Right cardiac atrium (tissue), 5 donors: ENCODE data around the gene MEIKIN. TPM values are rescaled to one million over a fixed set of nuclear protein-coding genes. Genes with fewer than 3 reads are reported as not detected.
A peak's percentile ranks its signal among the peaks of the same experiment; 100 is the strongest.
"Not testable (repeated sequence)": the region's sequence is repeated elsewhere in the genome, so short reads cannot be mapped to it uniquely, and the experiment has no call there.

Experiments
- ATAC-seq, 2 donors: fragments of 200-7000 bp; cut with Tn5 transposase; one replicate each; pipeline versions ENCODE4 v1.8.0 to v1.9.1; 2020; ENCODE audit warnings: moderate library complexity in 2 of 2, mild to moderate bottlenecking in 1 of 2
- DNase-seq, 3 donors: peaks; one replicate each; pipeline ENCODE4 v3.0.0-alpha.2; 2020
- H3K27ac ChIP-seq: one replicate; pipeline ENCODE4 v1.5.1; 2013; ENCODE audit warnings: mild to moderate bottlenecking, low read length, control low read depth, moderate library complexity
- H3K27me3 ChIP-seq: one replicate; pipeline ENCODE4 v1.6.1; 2013; ENCODE audit not compliant: control insufficient read depth, insufficient read depth
- H3K4me1 ChIP-seq: one replicate; pipeline ENCODE4 v1.6.1; 2013; ENCODE audit warnings: low read length; ENCODE audit not compliant: control insufficient read depth, insufficient read depth
- H3K4me3 ChIP-seq: one replicate; pipeline ENCODE4 v1.5.1; 2013; ENCODE audit warnings: low read length, control low read depth
- H3K9me3 ChIP-seq: one replicate; pipeline ENCODE4 v1.6.1; 2013; ENCODE audit warnings: low read length; ENCODE audit not compliant: control insufficient read depth
- WGBS: extraction: QIAGEN DNeasy Blood & Tissue Kit; methylation state at CpG from one replicate; pipeline ENCODE4 v1.1.7; 2013; 5-methylcytosine and 5-hydroxymethylcytosine counted together
- intact Hi-C, 4 donors: fragments of 100-400 bp; cut with DNase I; formaldehyde crosslinking; loops; one replicate each; pipeline versions ENCODE4 v1.11.0 to v1.14.0; 2022 to 2023
- polyA plus RNA-seq: library from polyadenylated mRNA; stranded (reverse); fragments of 200-250 nt; gene quantifications from one replicate; pipeline ENCODE4 v1.2.3, GENCODE V29; 2013
- total RNA-seq, 4 donors: library from RNA; stranded (reverse); fragmentation: NEBNext Ultra II Directional; extraction: Animal tissue kit (Norgen Biotek cat#: 25700); gene quantifications; one replicate each; pipeline ENCODE4 v1.2.1, GENCODE V29; 2021
- donor health status: healthy with polysubstance abuse.
- donor health status: DM: no; HTN: yes; CAD: no.
- donor health status: DM: no; HTN: no; CAD: no.
- donor health status: DM: no; HTN: yes; CAD: no; lungs with severe emphysema.
- donor health status: DM: yes; HTN: yes; CAD: no.

The MEIKIN gene
- total and polyA plus RNA-seq, 5 donors = 0.20 TPM; not detected in 3

DNA sequence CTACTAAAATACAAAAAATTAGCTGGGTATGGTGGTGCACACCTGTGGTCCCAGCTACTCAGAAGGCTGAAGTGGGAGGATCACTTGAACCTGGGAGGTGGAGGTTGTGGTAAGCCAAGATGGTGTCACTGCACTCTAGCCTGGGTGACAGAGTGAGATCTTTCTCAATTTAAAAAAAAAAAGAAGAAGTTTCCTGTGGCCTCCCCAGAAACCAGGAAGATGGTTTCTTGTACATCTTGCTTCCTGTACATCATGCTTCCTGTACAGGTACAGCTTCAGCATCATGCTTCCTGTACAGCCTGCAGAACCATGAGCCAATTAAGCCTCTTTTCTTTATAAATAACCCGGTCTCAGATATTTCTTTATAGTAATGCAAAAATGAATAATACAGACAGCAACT lies 43.2 kb downstream of the MEIKIN start:
- intact Hi-C loops, H3K27ac ChIP-seq, H3K27me3 ChIP-seq, ATAC-seq, H3K4me1 ChIP-seq, H3K9me3 ChIP-seq, H3K4me3 ChIP-seq, DNase-seq: not testable (repeated sequence)
- WGBS = 75% methylated on average over 1 of the region's 1 CpG

DNA sequence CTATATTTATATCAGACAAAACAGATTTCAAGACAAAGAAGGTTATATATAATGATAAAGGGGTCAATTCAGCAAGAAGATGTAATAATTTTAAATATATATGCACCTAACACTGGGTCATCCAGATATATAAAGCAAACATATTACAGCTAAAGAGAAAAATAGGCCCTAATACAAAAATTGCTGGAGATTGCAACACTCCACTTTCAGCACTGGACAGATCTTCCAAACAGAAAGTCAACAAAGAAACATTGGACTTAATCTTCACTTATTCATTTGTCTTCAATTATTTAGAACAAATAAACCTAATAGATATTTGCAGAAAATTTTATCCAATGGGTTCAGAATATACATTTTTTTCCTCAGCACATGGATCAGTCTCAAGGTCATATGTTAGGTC lies 45.8 kb downstream of the MEIKIN start:
- no peaks in the 10 kb centered on the region for H3K27me3 ChIP-seq
- ATAC-seq (no peak), DNase-seq (no peak)
- no peaks in the 10 kb centered on the region for H3K4me1 ChIP-seq
- H3K27ac ChIP-seq = no peak overlapping the region
- no peak overlapping the region for H3K4me3 ChIP-seq
- intact Hi-C loops = no loop called here
- no peaks in the 10 kb centered on the region for H3K9me3 ChIP-seq

DNA sequence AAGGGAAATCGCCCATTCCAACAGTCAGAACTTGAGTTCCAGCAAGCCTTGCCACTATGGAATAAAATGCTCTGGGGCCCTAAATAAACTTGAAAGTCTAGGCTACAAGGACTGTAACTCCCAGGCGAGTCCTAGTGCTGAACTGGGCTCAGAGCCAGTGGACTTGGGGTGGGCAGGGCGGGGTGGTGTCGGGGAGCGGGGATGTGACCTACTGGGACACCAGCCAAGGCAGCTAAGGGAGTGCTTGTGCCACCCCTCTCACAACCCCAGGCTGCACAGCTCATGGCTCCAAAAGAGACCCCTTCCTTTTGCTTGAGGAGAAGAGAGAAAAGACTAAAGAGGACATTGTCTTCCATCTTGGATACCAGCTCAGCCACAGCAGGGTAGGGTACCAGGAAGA lies 61.5 kb downstream of the MEIKIN start:
- Histone ChIP-seq H3K4me1 (no peaks in the 10 kb centered on the region), H3K9me3 (no peaks in the 10 kb centered on the region), H3K27ac (no peak overlapping the region), H3K4me3 (no peak overlapping the region), H3K27me3 (no peaks in the 10 kb centered on the region)
- DNase-seq = peak in 1 of 3 donors; percentile 22
- intact Hi-C loops = no loop called here
- no peak for ATAC-seq
- WGBS = 47% methylated on average over 5 of the region's 5 CpGs

DNA sequence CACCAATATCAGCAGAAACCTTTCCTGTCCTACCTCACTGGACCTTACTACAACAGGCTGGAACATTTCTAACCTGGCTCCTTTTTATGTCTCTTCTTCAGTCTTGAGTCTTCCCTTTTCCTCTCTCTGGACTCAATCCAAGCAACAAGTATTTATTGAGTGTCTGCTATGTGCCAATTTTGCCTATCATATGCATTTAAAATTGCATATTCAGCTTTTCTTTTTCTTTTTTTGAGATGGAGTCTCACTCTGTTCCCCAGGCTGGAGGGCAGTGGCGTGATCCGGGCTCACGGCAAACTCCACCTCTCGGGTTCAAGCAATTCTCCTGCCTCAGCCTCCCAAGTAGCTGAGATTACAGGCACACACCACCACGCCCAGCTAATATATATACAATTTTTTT lies 65.8 kb downstream of the MEIKIN start:
- no peaks in the 10 kb centered on the region for H3K9me3 ChIP-seq
- no peak for ATAC-seq
- DNase-seq = no peak

DNA sequence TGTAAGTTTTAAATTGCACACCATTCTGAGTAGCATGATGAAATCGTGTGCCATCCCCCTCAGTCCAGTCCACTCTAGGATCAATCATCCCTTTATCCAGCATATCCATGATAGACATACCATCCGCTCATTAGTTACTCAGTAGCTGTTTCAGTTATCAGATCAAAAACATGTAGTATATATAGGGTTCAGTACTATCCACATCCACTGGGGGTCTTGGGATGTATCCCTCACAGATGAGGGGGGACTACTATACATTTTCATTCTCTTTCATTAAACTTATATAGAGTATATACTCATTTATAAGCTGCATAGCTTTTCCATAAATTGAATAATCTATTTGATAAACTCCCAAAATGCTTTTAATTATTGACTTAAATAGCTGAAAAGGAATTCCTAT lies 67.6 kb downstream of the MEIKIN start:
- 89% methylated on average over 2 of the region's 2 CpGs for WGBS
- H3K27me3 ChIP-seq = no peaks in the 10 kb centered on the region
- no peak for ATAC-seq

More for the DNA sequence above, 65.8 kb downstream of the MEIKIN start:
- no peak overlapping the region for H3K27ac ChIP-seq
- H3K4me3 ChIP-seq = no peak overlapping the region
- 89% methylated on average over 5 of the region's 5 CpGs for WGBS
- H3K27me3 ChIP-seq = no peaks in the 10 kb centered on the region
- H3K4me1 ChIP-seq = no peaks in the 10 kb centered on the region
- intact Hi-C loops = no loop called here

DNA sequence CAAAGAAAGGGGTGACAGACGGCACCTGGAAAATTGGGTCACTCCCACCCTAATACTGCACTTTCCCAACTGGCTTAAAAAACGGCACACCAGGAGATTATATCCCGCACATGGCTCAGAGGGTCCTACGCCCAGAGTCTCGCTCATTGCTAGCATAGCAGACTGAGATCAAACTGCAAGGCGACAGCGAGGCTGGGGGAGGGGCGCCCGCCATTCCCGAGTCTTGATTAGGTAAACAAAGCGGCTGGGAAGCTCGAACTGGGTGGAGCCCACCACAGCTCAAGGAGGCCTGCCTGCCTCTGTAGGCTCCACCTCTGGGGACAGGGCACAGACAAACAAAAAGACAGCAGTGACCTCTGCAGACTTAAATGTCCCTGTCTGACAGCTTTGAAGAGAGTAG lies 74.2 kb downstream of the MEIKIN start:
- H3K27ac ChIP-seq, H3K9me3 ChIP-seq, H3K4me3 ChIP-seq, DNase-seq, ATAC-seq, intact Hi-C loops, H3K4me1 ChIP-seq, H3K27me3 ChIP-seq: not testable (repeated sequence)
- 83% methylated on average over 12 of the region's 12 CpGs for WGBS

More for the DNA sequence above, 67.6 kb downstream of the MEIKIN start:
- no peak overlapping the region for H3K27ac ChIP-seq
- no peak overlapping the region for H3K4me3 ChIP-seq
- H3K4me1 ChIP-seq = no peaks in the 10 kb centered on the region
- no peaks in the 10 kb centered on the region for H3K9me3 ChIP-seq
- DNase-seq = no peak
- intact Hi-C loops = no loop called here

DNA sequence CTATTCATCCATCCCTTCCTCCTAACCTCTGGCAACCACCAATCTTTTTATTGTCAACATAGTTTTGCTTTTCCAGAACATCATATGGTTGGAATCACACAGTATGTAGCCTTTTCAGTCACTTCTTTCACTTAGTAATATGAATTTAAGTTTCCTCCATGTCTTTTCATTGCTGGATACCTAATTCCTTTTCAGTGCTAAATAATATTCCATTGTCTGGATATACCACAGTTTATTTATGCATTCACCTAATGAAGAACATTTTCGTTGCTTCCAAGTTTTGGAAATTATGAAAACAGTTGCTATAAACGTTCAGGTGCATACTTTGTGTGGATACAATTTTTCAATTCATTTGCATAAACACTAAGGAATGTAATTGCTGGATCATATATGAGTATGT lies 77.9 kb downstream of the MEIKIN start:
- Histone ChIP-seq H3K9me3 (peaks cover 7% of the 10 kb centered on the region), H3K4me1 (no peaks in the 10 kb centered on the region), H3K4me3 (no peak overlapping the region), H3K27me3 (no peaks in the 10 kb centered on the region), H3K27ac (no peak overlapping the region)
- 32% methylated on average over 2 of the region's 2 CpGs for WGBS
- intact Hi-C loops = no loop called here
- DNase-seq (no peak), ATAC-seq (no peak)

DNA sequence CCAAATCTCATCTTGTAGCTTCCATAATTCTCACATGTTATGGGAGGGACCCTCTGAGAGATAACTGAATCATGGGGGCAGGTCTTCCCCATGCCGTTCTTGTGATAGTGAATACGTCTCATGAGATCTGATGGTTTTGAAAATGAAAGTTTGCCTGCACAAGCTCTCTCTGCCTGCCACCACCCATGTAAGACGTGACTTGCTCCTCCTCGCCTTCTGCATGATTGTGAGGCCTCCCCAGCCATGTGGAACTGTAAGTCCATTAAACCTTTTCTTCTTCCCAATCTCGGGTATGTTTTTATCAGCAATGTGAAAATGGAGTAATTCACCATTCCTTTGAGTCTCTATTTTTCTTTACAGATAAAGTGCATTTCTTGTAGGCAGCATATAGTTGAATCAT lies 81.8 kb downstream of the MEIKIN start:
- WGBS = 82% methylated on average over 5 of the region's 5 CpGs
- H3K27me3 ChIP-seq = no peaks in the 10 kb centered on the region
- no peak overlapping the region for H3K4me3 ChIP-seq
- peaks cover 7% of the 10 kb centered on the region for H3K9me3 ChIP-seq
- DNase-seq = no peak
- H3K27ac ChIP-seq = no peak overlapping the region
- ATAC-seq = no peak
- intact Hi-C loops = no loop called here
- H3K4me1 ChIP-seq = no peaks in the 10 kb centered on the region

DNA sequence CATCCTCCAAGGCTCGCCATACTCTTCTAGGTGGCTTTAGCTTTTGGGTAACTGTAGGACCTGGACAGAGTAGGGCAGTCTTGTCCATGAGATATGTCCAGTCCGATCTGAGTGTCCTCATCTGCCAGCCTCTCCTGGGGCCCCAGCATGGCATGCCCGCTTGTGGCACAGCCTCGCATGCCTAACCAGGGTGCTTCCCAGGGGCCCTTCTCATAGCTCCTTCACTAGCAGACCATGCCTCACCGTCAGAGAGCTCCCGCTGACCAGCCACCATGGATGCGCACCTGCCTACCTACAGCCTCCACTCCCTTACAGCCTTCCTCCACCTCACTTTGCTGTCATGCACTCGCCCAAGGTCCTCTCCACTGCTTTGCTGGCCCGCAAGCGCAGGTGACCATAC lies 88.1 kb downstream of the MEIKIN start:
- WGBS = 90% methylated on average over 10 of the region's 10 CpGs
- Histone ChIP-seq H3K27me3 (no peaks in the 10 kb centered on the region), H3K27ac (no peak overlapping the region), H3K9me3 (no peaks in the 10 kb centered on the region), H3K4me1 (no peaks in the 10 kb centered on the region), H3K4me3 (no peak overlapping the region)
- DNase-seq (no peak), ATAC-seq (no peak)
- intact Hi-C loops = no loop called here

DNA sequence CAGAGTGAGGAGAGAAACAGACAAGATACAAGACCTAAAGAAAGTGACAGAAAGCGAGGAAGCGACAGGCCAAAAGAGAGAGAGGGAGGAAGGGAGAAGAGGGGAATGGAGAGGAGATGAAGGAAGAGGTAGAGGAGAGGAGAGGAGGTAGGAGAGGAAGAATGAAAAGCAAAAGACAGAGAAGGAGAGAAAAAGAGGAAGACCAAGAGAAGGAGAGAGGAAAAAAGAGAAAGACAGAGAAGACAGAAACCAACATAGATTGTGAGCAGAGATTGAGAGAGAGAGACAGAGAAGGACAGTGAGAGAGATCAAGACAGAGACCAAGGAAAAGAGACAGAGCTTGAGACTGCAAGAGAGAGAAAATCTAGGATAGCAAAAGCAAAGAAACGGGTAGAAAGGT lies 90.0 kb downstream of the MEIKIN start:
- H3K9me3 ChIP-seq = no peaks in the 10 kb centered on the region
- no peak overlapping the region for H3K4me3 ChIP-seq
- 85% methylated on average over 3 of the region's 3 CpGs for WGBS
- no peak overlapping the region for H3K27ac ChIP-seq
- intact Hi-C loops = no loop called here
- H3K27me3 ChIP-seq = no peaks in the 10 kb centered on the region
- ATAC-seq (no peak), DNase-seq (no peak)
- H3K4me1 ChIP-seq = no peaks in the 10 kb centered on the region

DNA sequence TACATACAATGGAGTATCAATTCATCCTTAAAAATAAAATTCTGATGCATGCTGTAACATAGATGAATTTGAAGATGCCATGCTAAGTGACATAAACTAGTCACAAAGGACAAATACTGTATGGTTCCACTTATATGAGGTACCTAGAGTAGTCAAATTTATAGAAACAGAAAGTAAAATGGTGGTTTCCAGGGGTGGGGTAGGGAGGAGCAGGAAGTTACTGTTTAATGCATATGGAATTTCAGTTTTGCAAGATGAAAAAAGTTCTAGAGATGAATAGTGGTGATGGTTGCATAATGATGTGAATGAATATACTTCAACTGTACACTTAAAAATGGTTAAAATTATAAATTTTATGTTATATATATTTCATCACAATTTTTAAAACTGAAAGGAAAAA lies 91.3 kb downstream of the MEIKIN start:
- Histone ChIP-seq H3K4me1 (no peaks in the 10 kb centered on the region), H3K9me3 (no peaks in the 10 kb centered on the region), H3K4me3 (no peak overlapping the region), H3K27ac (no peak overlapping the region), H3K27me3 (no peaks in the 10 kb centered on the region)
- ATAC-seq (no peak), DNase-seq (no peak)
- intact Hi-C loops = no loop called here

DNA sequence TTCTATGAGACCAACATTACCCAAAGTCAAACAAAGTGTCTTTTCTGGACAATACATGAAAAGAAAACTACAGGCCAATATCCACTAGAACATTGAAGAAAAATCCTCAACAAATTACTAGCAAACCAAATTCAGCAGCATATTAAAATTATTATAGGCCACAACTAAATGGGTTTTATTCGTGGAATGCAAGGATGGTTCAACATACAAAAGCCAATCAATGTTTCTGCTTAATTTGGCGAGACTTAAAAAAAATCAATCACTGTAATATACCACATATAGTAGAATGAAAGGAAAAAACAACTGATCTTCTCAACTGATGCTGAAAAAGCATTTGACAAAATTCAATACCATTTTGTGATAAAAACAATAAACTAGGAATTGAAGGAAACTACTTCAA lies 96.8 kb downstream of the MEIKIN start:
- WGBS = 64% methylated on average over 2 of the region's 2 CpGs

More for the DNA sequence above, 96.8 kb downstream of the MEIKIN start:
- ATAC-seq (no peak), DNase-seq (no peak)
- Histone ChIP-seq H3K4me3 (no peak overlapping the region), H3K9me3 (no peaks in the 10 kb centered on the region), H3K27me3 (no peaks in the 10 kb centered on the region), H3K4me1 (no peaks in the 10 kb centered on the region), H3K27ac (no peak overlapping the region)
- intact Hi-C loops = no loop called here
